ENCODE measurements around the gene KIRREL3.

Gene KIRREL3

GRCh38 chr11:126485021-126485792 is 515.4 kb downstream of the KIRREL3 start:
- DNase-seq (ENCODE audit: low spot score): no peak

DNA sequence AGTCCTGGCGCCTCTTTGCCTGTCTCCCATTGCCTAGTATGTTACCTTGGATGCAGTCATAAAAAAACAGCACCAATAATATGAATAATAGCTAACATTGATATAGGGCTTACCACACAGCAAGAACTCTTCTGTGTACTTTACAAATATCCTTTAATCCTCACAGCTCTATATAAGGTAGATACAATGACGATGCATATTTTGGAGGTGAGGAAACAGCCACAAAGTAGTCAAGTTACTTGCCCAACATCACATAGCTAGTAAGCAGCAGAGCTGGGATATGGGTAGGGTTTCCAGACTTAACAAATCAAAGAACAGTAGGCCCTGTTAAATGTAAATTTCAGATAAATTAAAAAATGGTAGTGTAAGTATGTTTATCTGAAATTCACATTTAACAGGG is 516.3 kb downstream of the KIRREL3 start:
- DNase-seq (ENCODE audit: low spot score): no peak

DNA sequence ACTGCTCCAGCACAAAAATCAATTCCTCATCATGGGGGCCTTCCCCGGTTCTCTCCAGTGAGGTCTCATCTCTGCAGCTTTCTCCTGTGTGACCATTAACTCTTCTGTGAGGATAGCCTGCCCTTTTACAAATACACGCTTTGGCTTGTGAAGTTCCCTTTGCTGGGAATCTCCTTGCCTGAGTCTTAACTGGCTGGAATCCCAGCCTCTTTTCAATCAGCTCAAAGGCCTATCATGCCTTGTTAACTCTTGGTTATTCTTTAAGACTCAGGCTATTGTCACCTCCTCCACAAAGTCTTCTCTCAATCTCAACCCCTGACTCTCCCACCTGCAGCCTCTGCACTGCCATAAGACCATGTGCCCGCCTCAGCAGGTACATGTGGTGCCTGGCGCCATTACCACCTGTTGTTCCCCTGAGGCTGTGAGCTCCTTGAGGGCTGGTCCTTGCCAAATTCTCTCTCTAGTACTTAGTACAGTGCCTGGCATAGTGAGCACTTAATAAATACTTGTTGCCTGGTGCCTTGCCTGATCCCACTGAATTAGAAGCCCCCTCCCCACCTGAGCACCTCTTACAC is 516.9 kb downstream of the KIRREL3 start:
- no peak for DNase-seq (ENCODE audit: low spot score)

DNA sequence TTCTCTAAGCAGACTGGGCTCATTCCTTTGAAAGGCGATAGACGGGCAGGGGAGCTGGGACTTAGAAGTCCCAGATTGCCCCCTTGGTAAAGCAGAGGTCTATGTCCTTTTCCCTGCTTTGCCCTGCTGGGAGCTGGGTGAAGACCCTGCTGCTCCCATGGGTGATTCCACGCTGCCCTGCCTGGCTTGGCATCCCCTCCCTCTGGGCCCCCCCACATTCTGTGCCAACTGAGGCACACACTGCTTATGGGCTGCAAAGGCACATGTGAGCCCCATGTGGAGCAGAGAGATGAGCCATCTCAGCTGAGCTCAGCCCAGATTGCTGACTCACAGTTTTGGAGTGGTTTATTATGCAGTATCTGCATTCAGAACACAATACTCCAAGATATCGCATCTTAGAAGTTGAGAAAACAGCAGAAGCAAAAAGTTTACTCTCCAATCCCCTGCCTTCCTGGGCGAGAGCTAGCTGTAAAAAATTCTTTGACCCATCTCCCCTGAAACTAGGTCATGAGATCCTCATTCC is 517.9 kb downstream of the KIRREL3 start:
- no peak for DNase-seq (ENCODE audit: low spot score)

DNA sequence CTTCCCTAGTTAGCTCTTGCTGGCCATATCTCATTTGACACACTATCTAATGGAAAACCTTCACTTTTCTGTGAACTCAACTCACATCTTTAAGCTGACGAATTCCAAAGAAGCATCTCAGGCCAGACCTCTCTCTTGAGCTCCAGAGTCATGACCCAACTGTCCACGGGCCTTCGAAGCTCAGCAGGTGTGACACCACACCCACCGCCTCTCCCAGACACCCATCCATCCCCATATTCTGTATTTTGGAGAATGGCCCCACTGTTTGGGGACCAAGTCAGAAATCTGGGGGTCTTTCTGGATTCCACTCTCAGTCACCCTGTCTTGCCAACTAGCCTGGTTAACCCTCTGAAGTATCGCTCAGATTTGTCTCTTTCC is 519.3 kb downstream of the KIRREL3 start:
- no peak for DNase-seq (ENCODE audit: low spot score)

GRCh38 chr11:126480410-126481302 is 519.9 kb downstream of the KIRREL3 start:
- peak; percentile 89 for DNase-seq (ENCODE audit: low spot score)

DNA sequence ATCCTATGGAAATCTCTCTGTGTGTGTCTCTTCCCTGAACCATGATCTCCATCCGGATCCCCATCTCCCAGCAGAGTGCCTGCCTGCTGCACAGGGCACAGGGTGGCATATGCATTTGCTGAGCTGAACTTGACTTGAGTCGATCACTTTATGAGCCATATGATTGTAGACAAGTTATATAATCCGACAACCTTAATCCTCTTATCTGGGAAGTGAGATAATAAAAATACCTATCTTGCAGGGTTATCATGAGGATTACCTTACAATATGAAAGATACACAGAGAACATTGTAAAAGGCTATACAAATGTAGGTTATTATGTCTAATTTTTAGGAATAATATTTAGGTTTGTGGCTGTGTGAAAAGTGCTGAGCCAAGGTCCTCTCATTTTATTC is 520.6 kb downstream of the KIRREL3 start:
- DNase-seq (ENCODE audit: low spot score): no peak

- DNase-seq (ENCODE audit: low spot score): no peak
These were observed 521.2 kb downstream of the KIRREL3 start for GRCh38 chr11:126479178-126479930.

DNA sequence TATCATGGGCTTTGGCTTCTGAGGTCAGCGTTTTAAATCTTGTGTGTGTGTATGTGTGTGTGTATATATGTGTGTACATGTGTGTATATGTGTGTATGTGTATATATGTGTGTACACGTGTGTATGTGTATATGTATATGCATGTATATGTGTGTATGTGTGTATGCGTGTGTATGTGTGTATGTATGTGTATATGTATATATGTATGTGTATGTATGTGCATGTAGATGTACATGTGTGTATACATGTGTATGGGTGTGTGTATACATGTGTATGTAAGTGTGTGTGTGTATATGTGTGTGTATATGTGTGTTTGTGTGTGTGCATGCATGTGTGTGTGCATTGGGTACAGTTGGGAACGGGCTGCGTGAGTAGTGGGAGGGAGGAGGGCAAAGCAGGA is 522.1 kb downstream of the KIRREL3 start:
- DNase-seq (ENCODE audit: low spot score): no peak

DNA sequence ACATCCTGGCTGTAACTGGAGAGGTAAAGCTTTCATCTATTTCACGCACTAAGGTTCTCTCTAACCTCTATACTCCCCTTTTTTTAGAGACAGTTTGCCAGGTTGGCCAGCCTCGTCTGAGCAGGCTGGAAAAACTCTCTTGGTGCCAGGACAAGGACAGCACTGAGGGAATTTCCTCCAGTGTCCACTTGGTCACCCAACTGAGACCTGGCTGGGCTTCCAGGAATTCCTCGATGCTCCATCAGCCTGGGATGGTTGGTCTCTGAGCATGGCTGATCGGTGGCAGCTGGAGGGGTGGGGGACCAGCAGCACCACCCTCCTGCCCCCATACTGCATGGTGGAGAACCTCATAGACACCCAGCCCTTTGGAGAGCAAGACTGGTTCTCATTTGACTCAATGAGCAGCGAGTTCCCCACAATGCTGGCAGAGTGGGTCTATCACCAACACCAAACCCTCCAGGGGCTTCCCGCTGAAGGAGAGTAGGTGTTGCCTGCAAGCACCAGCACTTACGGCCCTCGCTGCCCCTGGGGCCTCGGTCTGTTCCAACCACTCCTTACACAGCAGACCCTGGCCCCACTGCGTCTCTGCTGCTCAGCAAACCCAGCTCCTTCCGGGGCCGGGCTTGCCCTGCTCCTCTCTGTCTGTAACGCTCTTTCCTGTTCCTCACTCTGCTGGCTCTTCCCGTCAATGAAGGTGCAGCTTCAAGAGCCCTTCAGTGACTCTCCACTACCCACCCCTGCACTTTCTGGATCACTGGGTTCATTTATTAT is 522.9 kb downstream of the KIRREL3 start:
- DNase-seq (ENCODE audit: low spot score): no peak

GRCh38 chr11:126476977-126477376 is 523.6 kb downstream of the KIRREL3 start:
- DNase-seq (ENCODE audit: low spot score): no peak

GRCh38 chr11:126476266-126476924 is 524.2 kb downstream of the KIRREL3 start:
- no peak for DNase-seq (ENCODE audit: low spot score)

GRCh38 chr11:126475014-126475991 is 525.3 kb downstream of the KIRREL3 start:
- DNase-seq (ENCODE audit: low spot score): no peak

DNA sequence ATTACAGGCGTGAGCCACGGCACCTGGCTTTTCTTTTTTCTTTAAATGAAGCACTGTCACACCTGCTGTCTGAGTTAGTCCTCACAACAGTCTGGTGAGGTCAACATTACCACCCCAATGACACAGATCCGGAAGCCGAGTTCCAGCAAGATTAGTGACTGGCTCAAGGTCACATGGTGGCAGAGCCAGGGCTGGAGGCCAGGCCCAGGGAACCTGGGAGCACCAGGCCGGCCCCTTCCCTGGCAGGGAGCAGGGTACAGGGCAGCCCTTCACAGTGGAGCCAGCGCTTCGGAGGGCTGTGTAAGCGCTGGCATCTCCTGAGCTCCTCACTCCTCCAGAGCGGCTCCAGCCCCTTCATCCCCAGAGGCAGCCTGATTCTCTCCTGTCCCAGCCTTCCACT is 526.4 kb downstream of the KIRREL3 start:
- DNase-seq (ENCODE audit: low spot score): no peak

DNA sequence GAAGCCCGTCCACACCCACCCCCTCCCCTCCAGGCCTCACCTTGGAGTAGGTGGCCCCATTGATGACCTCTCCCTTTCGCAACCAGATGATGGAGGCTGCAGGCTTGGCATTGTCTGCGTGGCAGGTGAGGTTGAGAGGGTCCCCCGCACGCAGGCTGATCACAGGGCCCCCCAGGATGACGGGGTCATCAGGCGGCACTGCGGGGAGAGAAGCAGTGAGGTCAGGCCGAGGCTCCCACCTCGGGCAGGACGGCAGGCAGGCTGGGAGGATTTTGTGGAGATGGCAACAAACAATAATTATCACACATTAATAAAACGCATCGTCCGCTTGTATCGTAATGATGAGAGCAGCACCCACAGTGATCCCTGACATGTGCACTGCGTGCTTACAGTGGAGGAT is 527.3 kb downstream of the KIRREL3 start:
- DNase-seq (ENCODE audit: low spot score): no peak

DNA sequence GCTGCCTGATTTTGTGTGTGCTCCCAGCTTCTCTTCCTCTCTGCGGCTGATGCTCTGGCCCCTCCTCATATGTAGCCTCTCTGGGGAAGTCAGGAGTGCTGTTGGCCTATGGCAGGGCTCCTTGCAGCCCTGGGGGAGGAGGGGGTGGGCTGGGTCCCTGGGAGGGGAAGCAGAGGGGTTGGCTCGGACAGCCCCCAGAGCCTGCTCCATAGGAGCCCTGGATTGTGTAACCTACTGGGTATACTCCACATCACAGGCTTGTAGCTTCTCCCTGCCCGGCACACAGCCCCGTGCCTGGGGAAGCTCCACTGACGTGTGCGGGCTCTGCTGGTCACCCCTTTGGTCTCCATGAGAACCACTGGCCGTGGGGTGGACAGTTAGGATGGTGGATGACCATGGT is 531.3 kb downstream of the KIRREL3 start:
- no peak for DNase-seq (ENCODE audit: low spot score)

GRCh38 chr11:126468102-126468521 is 532.5 kb downstream of the KIRREL3 start:
- no peak for DNase-seq (ENCODE audit: low spot score)

GRCh38 chr11:126467471-126467870 is 533.1 kb downstream of the KIRREL3 start:
- no peak for DNase-seq (ENCODE audit: low spot score)

GRCh38 chr11:126467046-126467370 is 533.6 kb downstream of the KIRREL3 start:
- no peak for DNase-seq (ENCODE audit: low spot score)
